Endothelial cell of umbilical vein (primary cell): Measurements from ENCODE around the gene TNS1. TPM values are rescaled to one million over a fixed set of nuclear protein-coding genes. Genes with fewer than 3 reads are reported as not detected.

Experiments
- BruUV-seq: library from RNA; stranded (reverse); fragments of 400-500 nt; replicated peaks from 2 replicates; lab custom pipeline; 2021; lab: Mats Ljungman, UMichigan
- CTCF ChIA-PET: fragments of 300-600, 350-600 bp; sonication (Branson Sonifier 250); formaldehyde crosslinking; loops from one replicate; lab custom pipeline; 2021; ENCODE audit warnings: antibody characterized with exemption, inconsistent platforms; lab: Charles Lee
- POLR2A ChIA-PET: fragments of 300-600, 350-600 bp; sonication (Branson Sonifier 250); formaldehyde crosslinking; loops from one replicate; lab custom pipeline; 2021; ENCODE audit warnings: antibody characterized with exemption, inconsistent platforms; lab: Charles Lee
- DNase-seq: peaks from one replicate; pipeline ENCODE4 v3.0.0-alpha.2; 2011; ENCODE audit warnings: low read depth, low spot score
- FAIRE-seq: peaks from 2 replicates; lab custom pipeline; 2011; peaks lifted over from hg19 to GRCh38; lab: Jason Lieb, UNC
- H2AFZ ChIP-seq: 2 replicates; pipeline ENCODE4 v1.6.0; 2012; ENCODE audit warnings: low read depth, low read length, control low read depth, inconsistent platforms
- H3K27ac ChIP-seq: 2 replicates; pipeline ENCODE4 v1.5.1; 2011; ENCODE audit warnings: low read depth, mild to moderate bottlenecking, control low read depth, low read length, moderate library complexity; ENCODE audit not compliant: insufficient read depth
- H3K27me3 ChIP-seq, 2 experiments: 2 replicates each; pipeline versions ENCODE4 v1.6.0 to v1.6.1; 2011; ENCODE audit warnings: low read length in 2 of 2, mixed read lengths in 1 of 2; ENCODE audit not compliant: control insufficient read depth in 2 of 2, insufficient read depth in 2 of 2
- H3K36me3 ChIP-seq, 2 experiments: 2 replicates in 1 of 2; 3 replicates in 1 of 2; pipeline ENCODE4 v1.5.1; 2011; ENCODE audit warnings: low read length in 2 of 2, mild to moderate bottlenecking in 1 of 2, moderate library complexity in 1 of 2; ENCODE audit not compliant: control insufficient read depth in 2 of 2, insufficient read depth in 2 of 2; ENCODE audit errors: extremely low read depth in 1 of 2
- H3K4me1 ChIP-seq: 3 replicates; pipeline ENCODE4 v1.5.1; 2011; ENCODE audit warnings: mild to moderate bottlenecking, low read length; ENCODE audit not compliant: control insufficient read depth, insufficient read depth; ENCODE audit errors: extremely low read depth
- H3K4me2 ChIP-seq: 2 replicates; pipeline ENCODE4 v1.6.1; 2011; ENCODE audit warnings: low read length, control low read depth, mixed read lengths; ENCODE audit not compliant: insufficient read depth
- H3K4me3 ChIP-seq, 3 experiments: fragments of 200-600 bp in 1 of 3; sonication (generic), shearing (Covaris generic) in 1 of 3; replicated peaks in 1 of 3; 2 replicates each; pipeline ENCODE4 v1.5.1; 2011 to 2016; ENCODE audit warnings: control low read depth in 3 of 3, low read length in 3 of 3, mild to moderate bottlenecking in 2 of 3, inconsistent platforms in 1 of 3, low read depth in 1 of 3, moderate library complexity in 1 of 3; ENCODE audit not compliant: insufficient read depth in 1 of 3
- H3K79me2 ChIP-seq: 2 replicates; pipeline ENCODE4 v1.6.0; 2012; ENCODE audit warnings: low read length, inconsistent platforms; ENCODE audit not compliant: control insufficient read depth, insufficient read depth
- H3K9ac ChIP-seq: replicated peaks from 2 replicates; pipeline ENCODE3; 2011; ENCODE audit warnings: low read length, control low read depth; ENCODE audit not compliant: insufficient read depth; ENCODE audit errors: extremely low read depth
- H3K9me1 ChIP-seq: replicated peaks from 3 replicates; pipeline ENCODE4 v1.6.0; 2011; ENCODE audit warnings: mild to moderate bottlenecking, low read length; ENCODE audit not compliant: control insufficient read depth, insufficient read depth; ENCODE audit errors: extremely low read depth
- H3K9me3 ChIP-seq: replicated peaks from 2 replicates; pipeline ENCODE4 v1.5.1; 2012; ENCODE audit warnings: low read length, inconsistent platforms; ENCODE audit not compliant: control insufficient read depth, insufficient read depth
- H4K20me1 ChIP-seq: replicated peaks from 2 replicates; pipeline ENCODE3; 2011; ENCODE audit warnings: mild to moderate bottlenecking, low read length; ENCODE audit not compliant: control insufficient read depth, insufficient read depth; ENCODE audit errors: extremely low read depth
- CTCF ChIP-seq, 2 donors: IDR thresholded peaks; 1 replicate in 1 of 2; 2 replicates in 1 of 2; pipeline ENCODE4 v1.5.1; 2011; ENCODE audit warnings: low read length in 2 of 2, mild to moderate bottlenecking in 2 of 2, moderate library complexity in 2 of 2, control low read depth in 1 of 2, inconsistent platforms in 1 of 2, low read depth in 1 of 2; ENCODE audit not compliant: insufficient read depth in 1 of 2; ENCODE audit errors: extremely low read depth in 1 of 2
- EZH2 ChIP-seq: IDR thresholded peaks from 2 replicates; pipeline ENCODE4 v1.6.1; 2012; ENCODE audit warnings: borderline replicate concordance, low read depth, mild to moderate bottlenecking, moderate library complexity, low read length, inconsistent platforms; ENCODE audit not compliant: severe bottlenecking
- FOS ChIP-seq: IDR thresholded peaks from 2 replicates; pipeline ENCODE4 v1.6.1; 2011; ENCODE audit warnings: mild to moderate bottlenecking, low read length, moderate library complexity, borderline replicate concordance; ENCODE audit not compliant: insufficient read depth
- GATA2 ChIP-seq: IDR thresholded peaks from 2 replicates; pipeline ENCODE4 v1.7.0; 2011; ENCODE audit warnings: low read depth, mild to moderate bottlenecking, moderate library complexity, mixed read lengths, low read length; ENCODE audit not compliant: insufficient read length, insufficient read depth
- JUN ChIP-seq: IDR thresholded peaks from 2 replicates; pipeline ENCODE4 v1.6.1; 2011; ENCODE audit warnings: borderline replicate concordance, low read depth; ENCODE audit not compliant: insufficient read length, insufficient read depth
- MAX ChIP-seq: IDR thresholded peaks from 2 replicates; pipeline ENCODE4 v1.6.1; 2011; ENCODE audit not compliant: insufficient read depth, insufficient read length
- MYC ChIP-seq: IDR thresholded peaks from one replicate; pipeline ENCODE4 v1.6.1; 2011; ENCODE audit warnings: mild to moderate bottlenecking, low read depth, low read length
- POLR2A ChIP-seq: IDR thresholded peaks from 2 replicates; pipeline ENCODE4 v1.6.1; 2012; ENCODE audit warnings: low read depth, mild to moderate bottlenecking, control low read depth, low read length
- POLR2AphosphoS5 ChIP-seq: IDR thresholded peaks from 2 replicates; pipeline ENCODE4 v1.6.1; 2012; ENCODE audit warnings: low read depth, mild to moderate bottlenecking, control low read depth, low read length, moderate library complexity; ENCODE audit not compliant: insufficient read depth
- dilution Hi-C: fragments of 300-500 bp; cut with MboI; formaldehyde crosslinking; loops from one replicate; pipeline ENCODE4 v1.15.0; 2019; ENCODE audit warnings: low sequenced_read_pairs; ENCODE audit not compliant: extremely low pct_ligation_motif_present
- intact Hi-C: fragments of 100-400 bp; cut with micrococcal nuclease; formaldehyde crosslinking; loops from one replicate; pipeline ENCODE4 v1.10.0; 2022
- polyA plus RNA-seq, 4 experiments: library from polyadenylated mRNA; depleted of rRNA in 3 of 4; stranded (reverse) in 3 of 4; unstranded in 1 of 4; fragments of >200 nt; gene quantifications; 2 replicates each; pipeline versions ENCODE4 v1.2.1 to v1.2.3, GENCODE V29; 2011 to 2012; ENCODE audit warnings: missing spikeins in 1 of 4
- total RNA-seq: library from RNA; stranded (reverse); gene quantifications from 2 replicates; pipeline ENCODE4 v1.2.3, GENCODE V29; 2021

TNS1 gene
- total and polyA plus RNA-seq, 2 donors (not counting 3 experiments of a cell fraction or from before 2014, with no cell fraction given) = 11.0 to 52.1 TPM

- no peak for DNase-seq
- H3K4me3 ChIP-seq = no peak overlapping the region
- no peak overlapping the region for H3K27ac ChIP-seq
- no peaks in the 10 kb centered on the region for H4K20me1 ChIP-seq
- H3K9me3 ChIP-seq = no peaks in the 10 kb centered on the region
- H3K4me2 ChIP-seq = no peak overlapping the region
- TF ChIP-seq CTCF (IDR thresholded peaks at IDR 0.05; ENCODE audit: extremely low read depth in 1 of 2, insufficient read depth in 1 of 2, low read depth in 1 of 2, low read length in 2 of 2) = no peak
- TF ChIP-seq JUN = no peak
- no peak for TF ChIP-seq GATA2
- TF ChIP-seq MYC = no peak
- no peak for TF ChIP-seq POLR2A
- no peak for TF ChIP-seq FOS
- TF ChIP-seq EZH2 = no peak
- TF ChIP-seq POLR2AphosphoS5 = no peak
- no peak for TF ChIP-seq MAX
- H3K79me2 ChIP-seq = no peaks in the 10 kb centered on the region
- H3K36me3 ChIP-seq = no peaks in the 10 kb centered on the region
- dilution Hi-C loops = no loop called here
- H3K27me3 ChIP-seq = peaks cover 0 to 16% of the 10 kb centered on the region in 2 experiments
- H3K9me1 ChIP-seq = no peaks in the 10 kb centered on the region
- H2AFZ ChIP-seq = no peak overlapping the region
- ChIA-PET POLR2A (no interaction called here), CTCF (interaction anchor here (3.7 kb wide), 1 partner anchor 11 kb away, joined by 15 read pairs; no protein-coding TSS in a partner anchor)
- intact Hi-C loops = no loop called here
- no TSS peak for BruUV-seq
- FAIRE-seq = no peak
- H3K4me1 ChIP-seq = no peaks in the 10 kb centered on the region
- H3K9ac ChIP-seq = no peak overlapping the region
Measured at GRCh38 chr2:217774232-217774631, 228.6 kb downstream of the TNS1 start.
